GM12874 (cell line): ENCODE data around the gene GLYR1.

Experiments
- TF ChIP-seq, protein P1 (sequence below): IDR thresholded peaks from 2 replicates; pipeline ENCODE4 v1.5.1; 2011; ENCODE audit warnings: low read depth, mild to moderate bottlenecking, control low read depth, low read length, moderate library complexity; ENCODE audit not compliant: insufficient read depth

Gene GLYR1

GRCh38 chr16:4883501-4883900 is 36.4 kb upstream of the GLYR1 start:
- TF ChIP-seq, protein P1, sequence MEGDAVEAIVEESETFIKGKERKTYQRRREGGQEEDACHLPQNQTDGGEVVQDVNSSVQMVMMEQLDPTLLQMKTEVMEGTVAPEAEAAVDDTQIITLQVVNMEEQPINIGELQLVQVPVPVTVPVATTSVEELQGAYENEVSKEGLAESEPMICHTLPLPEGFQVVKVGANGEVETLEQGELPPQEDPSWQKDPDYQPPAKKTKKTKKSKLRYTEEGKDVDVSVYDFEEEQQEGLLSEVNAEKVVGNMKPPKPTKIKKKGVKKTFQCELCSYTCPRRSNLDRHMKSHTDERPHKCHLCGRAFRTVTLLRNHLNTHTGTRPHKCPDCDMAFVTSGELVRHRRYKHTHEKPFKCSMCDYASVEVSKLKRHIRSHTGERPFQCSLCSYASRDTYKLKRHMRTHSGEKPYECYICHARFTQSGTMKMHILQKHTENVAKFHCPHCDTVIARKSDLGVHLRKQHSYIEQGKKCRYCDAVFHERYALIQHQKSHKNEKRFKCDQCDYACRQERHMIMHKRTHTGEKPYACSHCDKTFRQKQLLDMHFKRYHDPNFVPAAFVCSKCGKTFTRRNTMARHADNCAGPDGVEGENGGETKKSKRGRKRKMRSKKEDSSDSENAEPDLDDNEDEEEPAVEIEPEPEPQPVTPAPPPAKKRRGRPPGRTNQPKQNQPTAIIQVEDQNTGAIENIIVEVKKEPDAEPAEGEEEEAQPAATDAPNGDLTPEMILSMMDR, result no peak

- TF ChIP-seq, protein P1, result no peak
Measured at GRCh38 chr16:4882633-4883285, 35.7 kb upstream of the GLYR1 start.

GRCh38 chr16:4882000-4882632 is 35.0 kb upstream of the GLYR1 start:
- TF ChIP-seq, protein P1, result no peak

GRCh38 chr16:4880006-4880580 is 33.0 kb upstream of the GLYR1 start:
- TF ChIP-seq, protein P1, result no peak

DNA sequence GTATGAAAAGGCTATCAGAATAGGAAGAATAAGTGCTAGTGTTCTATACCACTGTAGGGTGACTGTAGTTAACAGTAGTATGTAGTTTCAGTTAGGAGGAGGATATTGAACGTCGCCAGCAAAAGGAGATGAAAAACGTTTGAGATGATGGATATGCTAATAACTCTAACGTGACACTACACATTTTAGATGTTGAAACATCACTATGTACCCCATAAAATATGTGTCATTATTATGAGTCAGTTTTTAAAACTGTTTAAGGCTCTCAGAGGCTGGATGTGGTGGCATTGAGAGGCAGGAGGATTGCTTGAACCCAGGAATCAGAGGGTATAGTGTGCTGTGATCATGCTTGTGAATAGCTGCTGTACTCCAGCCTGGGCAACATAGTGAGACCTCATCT is 32.0 kb upstream of the GLYR1 start:
- TF ChIP-seq, protein P1, result no peak

DNA sequence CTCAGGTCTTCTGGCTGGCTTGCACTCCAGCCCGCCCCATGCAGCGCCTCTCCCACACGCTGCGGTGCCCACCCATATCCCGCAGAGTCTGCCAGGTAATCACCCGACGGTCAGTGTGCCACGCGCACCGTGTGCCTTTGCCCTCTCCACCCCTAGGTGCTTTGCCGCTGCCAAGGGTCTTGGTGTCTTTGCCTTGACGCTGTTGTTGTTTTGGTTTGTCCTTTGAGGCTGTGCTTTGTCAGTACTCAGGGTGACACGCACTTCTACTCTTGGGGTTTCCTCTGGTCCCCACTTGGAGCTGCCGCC is 30.2 kb upstream of the GLYR1 start:
- TF ChIP-seq, protein P1, result no peak

- TF ChIP-seq, protein P1, result no peak
Measured at GRCh38 chr16:4876646-4877379, 29.7 kb upstream of the GLYR1 start.
